HK-2 (cell line): ENCODE results near the gene FKBP1A.
"Not testable (repeated sequence)": the region's sequence is repeated elsewhere in the genome, so short reads cannot be mapped to it uniquely, and the experiment has no call there.

Experiments used
- DNase-seq: peaks from one replicate; pipeline ENCODE4 v3.0.0-alpha.2; 2018; ENCODE audit not compliant: unreplicated experiment

FKBP1A gene

DNA sequence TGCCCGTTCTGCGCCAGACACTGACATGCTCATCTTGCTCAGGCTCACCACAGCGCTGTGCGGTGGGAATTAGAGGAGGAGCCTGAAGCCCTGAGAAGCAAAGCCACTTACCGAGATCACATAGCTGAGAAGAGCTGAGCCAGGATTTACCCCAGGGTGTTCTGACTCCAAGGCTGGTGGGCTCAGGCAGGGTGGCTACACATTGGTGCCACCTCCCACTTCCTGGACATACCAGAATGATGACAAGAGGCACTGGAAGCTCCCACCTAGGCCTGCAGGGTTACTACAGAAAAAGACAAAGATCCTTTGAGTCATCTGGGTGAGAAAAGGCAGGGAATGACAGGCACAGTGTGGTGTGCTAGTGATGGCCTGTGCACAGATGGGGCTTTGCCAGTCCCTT, 24.4 kb upstream of the FKBP1A start:
- DNase-seq, result peak; percentile 38

DNA sequence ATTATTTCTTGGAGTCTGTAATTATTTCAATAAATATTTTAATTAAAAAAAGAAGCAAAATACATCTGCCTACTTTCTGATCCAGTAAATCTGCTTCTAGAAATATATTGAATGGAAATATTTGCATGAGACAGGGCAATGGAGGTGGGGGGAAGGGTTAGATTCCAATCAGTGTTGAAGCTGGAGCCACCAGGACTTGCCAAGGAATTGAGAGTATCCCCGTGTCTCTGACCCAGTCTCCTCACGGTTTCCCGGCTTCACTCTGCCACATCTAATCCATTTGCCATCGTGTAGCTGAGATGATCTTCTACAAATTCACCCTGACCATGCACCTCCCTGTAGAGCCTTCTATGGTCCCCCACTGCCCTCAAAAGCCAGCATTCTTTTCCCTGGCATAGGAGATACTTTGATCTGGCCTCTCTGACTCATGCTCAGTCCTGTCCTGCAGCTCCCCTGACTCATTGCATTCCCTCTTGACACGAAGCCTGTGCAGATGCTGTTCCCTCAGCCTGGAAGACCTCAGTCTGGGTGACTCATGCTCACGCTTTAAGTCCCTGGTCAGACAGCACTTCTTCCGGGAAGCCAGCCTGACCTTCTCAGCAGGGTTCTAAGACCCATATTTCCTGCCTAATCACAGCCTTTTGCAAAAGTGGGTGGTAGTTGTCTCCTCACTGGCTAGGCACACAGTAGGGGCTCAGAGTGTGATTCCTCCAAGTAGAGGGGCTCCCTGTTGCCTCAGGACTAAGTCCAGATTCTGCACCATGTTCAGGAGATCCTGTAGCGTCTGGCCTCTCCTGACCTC, 23.0 kb upstream of the FKBP1A start:
- peak; percentile 89 for DNase-seq

DNA sequence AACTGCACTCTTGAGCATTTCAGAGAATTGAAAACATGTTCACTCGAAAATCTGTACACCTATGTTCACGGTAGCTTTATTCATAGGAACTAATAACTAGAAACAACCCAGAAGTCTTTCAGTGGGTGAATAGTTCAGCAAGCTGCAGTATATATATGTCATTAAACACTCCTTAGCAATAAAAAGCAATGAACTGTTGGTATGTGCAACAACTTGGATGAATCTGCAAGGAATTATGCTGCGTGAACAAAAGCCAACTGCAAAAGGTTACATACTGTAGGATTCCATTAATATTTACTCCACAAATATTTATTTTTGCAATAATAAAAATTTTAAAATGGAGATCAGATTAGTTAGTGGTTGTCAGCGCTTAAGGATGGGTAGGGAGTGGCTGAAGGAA, 22.1 kb upstream of the FKBP1A start:
- no peak for DNase-seq

DNA sequence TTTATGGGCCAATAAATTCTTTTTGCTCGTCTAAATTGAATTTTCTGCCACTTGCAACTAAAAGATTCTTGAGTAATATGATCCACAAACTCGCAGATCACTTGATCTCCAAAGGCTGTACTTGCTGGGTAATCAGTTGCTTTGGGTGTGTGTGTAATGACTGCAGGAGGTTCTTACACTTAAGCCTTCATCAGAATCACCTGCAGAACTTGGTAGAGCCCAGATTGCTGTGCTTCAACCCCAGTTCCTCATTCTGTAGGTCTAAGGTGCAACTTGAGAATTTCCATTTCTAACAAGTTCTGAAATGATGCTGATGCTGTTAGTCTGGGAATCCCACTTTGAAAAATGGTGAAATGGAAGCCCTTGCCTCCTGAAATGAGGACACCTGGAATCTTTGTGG, 12.9 kb upstream of the FKBP1A start:
- no peak for DNase-seq

DNA sequence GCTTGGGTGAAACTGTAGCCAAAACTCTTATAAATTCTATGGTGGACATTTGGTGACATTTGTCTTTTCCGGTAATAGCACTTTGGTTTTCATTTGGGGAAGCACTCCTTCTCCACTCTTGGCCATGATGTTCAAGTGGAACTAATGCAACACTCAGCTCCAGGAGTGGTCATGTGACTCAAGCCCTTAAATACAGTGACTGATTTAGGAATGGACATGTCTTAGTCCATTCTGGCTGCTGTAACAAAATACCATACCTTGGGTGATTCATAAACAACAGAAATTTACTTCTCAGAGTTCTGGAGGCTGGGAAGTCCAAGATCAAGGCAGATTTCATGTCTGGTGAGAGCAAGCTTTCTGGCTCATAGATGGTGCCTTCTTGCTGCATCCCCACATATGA, 10.8 kb upstream of the FKBP1A start:
- no peak for DNase-seq

DNA sequence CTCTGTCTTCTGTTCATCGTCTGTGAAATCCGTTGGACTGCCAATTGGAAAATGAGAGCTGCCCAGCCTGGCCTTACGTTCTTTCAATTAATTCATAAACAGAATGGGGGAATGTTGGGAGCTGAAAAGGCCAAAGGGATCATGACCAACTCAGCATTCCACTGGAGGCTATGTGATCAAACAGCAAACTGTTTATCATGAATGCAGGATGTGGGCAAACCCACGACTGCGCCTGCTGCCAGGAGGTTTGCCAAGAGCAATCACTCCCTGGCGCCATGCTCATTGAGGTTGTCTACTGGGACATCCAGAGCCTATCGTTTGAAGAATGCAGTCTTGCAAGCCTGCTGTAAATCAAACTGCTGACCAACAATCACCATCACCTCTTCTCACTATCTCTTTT, 9.3 kb upstream of the FKBP1A start:
- DNase-seq, result no peak

DNA sequence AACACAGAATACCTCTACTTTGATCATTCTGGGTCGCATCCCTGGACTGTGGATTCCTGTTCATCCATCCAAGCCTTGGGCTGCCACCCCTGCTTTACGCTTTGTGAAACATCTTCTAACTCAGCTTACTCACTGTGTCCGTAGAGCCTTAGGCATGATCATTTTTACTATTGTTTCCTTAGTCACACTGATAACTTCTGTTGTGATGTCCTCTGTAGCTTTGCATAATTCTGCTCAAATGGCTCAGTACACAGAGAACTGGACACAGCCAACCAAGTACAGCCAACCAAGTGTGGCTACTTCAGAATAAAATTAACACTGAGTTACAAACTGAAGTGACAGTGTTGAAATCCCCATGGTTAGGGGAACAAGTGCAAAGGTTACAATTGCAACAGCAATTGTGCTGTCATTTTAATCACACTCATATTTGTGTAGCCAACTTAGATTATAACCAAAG, 8.6 kb upstream of the FKBP1A start:
- DNase-seq, result no peak

DNA sequence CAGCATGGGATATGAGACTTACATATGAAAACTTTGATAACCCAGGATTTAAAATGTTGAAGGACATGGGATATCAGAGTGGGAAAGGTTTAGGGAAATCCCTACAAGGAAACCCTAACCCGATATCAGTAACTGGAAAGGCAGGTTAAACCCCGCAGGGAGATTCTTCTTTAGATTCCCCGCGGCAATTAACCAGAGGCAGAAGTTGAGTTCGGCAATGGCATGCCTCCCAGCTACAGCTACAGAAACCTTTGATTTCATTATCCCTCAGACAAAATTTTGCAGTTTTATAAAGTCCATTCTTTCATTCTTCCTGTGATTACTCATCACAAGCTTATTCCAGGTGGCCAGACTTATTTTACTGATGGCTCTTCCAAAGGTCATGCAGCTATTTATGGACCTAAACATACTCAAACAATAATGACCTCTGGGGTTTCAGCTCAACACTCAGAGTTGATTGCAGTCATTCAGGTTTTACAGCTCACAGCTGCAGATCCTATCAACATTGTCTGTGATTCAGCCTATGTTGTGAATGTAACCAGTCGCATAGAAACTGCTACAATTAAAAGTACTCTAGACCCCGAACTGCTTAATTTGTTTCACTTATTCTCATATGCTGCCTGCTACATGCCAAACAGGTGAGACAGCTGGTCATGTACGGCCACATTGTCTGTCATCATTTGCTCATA, 7.0 kb upstream of the FKBP1A start:
- not testable (repeated sequence) for DNase-seq

DNA sequence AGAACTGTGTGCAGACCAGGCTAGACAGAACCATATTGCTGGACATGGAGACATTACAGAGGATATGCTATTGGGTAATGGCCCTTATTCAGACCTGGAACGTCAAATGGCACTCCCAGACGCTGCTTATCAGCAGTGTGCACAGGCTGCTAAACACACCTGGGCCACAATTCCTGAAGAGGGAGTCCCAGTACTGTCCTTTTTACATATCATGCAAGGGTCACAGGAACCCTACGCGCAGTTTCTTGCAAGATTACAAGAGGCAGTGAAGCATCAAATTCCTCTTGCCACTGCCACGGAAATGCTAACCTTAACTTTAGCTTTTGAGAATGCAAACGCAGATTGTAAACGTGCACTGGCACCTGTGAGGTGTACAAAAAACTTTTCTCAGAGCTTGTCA, 5.3 kb upstream of the FKBP1A start:
- not testable (repeated sequence) for DNase-seq

DNA sequence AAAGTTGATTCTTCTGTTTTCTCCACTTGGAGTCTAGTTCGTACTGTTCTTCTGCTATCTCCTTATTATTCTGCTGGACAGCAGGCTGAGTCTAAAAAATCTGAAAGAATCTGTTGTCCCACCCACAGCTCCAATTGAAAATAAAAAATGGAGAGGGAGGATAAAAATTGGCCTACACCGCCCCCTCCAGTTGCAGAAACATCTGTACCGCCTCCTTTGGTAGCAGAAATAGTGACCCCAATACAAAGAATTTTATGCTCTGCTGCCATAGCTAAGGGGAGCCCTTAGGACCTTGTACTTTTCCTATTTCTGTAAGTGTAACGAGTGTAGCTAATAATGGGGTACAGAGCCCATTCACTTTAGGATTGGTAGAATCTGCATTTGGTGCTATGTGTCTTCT, 4.9 kb upstream of the FKBP1A start:
- DNase-seq, result no peak

DNA sequence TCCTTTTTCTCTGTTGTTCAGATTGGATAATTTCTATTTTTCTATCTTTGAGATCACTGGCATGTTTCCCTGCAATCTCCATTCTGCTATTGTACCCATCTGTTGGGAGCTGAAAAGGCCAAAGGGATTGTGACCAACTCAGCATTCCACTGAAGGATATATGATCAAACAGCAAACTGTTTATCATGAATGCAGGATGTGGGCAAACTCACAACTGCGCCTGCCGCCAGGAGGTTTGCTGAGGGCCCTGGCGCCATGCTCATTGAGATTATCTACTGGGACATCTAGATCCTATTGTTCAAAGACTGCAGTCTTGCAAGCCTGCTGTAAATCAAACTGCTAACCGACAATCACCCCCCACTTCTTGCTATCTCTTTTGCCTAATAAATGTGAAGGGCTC, 3.8 kb upstream of the FKBP1A start:
- no peak for DNase-seq

DNA sequence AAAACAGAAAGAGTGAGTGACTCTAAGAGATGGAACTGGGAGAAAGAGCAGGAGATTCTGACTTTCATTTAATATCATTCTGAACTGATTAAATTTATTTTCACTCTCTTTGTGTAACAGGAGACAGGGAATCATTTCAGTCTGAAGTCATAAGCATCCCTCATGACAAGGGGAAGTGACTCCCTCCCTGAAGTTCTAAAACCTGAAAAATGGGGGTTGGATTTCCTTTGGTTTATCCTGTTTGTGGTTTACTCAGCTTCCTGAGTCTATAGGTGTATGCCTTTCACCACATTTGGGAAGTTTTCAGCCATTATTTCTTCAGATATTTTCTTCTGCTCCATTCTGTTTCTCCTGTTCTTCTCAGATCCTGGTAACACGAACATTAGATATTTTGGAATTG, 3.4 kb upstream of the FKBP1A start:
- DNase-seq, result no peak

DNA sequence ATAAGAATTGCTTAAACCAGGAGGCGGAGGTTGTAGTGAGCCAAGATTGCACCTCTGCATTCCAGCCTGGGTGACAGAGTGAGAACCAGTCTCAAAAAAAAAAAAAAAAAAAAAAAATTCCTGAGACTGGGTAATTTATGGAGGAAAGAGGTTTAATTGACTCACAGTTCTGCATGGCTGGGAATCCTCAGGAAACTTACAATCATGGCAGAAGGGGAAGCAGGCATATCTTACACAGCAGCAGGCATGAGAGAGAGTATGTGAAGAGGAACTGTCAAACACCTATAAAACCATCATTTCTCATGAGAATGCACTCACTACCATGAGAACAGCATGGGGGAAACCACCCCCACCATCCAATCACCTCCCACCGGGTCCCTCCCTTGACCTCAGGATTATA, 1.8 kb upstream of the FKBP1A start:
- DNase-seq, result no peak

DNA sequence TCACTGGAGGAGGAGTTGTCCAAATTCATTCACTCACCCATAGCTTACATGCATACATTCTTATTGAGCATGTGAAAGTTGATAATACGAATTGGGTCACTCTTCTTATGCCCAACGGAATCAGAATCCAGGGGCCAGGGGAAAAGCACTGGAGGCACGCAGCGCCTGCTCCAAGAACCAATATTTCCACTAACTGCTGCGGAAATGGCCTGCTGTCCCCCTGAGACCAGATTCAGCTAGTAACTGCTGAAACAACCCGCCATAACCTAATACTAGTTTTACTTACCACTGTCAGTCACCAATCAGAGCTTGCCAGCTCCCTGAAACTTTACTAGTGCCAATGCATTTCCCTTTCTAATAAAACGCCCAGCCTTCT, 641 bp upstream of the FKBP1A start:
- DNase-seq, result no peak

DNA sequence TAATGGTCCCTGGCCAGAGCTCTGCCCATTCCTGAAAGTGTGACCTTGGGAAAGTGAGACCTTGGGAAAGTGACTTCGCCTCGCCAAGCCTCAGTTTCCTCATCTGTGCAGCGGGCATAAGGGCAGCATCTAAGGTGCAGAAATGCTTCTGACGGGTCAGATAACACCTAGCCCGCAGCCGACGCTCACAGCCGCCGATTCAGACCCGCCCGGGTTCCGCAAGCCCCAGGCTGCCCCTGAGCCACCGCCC, 486 bp downstream of the FKBP1A start:
- no peak for DNase-seq

DNA sequence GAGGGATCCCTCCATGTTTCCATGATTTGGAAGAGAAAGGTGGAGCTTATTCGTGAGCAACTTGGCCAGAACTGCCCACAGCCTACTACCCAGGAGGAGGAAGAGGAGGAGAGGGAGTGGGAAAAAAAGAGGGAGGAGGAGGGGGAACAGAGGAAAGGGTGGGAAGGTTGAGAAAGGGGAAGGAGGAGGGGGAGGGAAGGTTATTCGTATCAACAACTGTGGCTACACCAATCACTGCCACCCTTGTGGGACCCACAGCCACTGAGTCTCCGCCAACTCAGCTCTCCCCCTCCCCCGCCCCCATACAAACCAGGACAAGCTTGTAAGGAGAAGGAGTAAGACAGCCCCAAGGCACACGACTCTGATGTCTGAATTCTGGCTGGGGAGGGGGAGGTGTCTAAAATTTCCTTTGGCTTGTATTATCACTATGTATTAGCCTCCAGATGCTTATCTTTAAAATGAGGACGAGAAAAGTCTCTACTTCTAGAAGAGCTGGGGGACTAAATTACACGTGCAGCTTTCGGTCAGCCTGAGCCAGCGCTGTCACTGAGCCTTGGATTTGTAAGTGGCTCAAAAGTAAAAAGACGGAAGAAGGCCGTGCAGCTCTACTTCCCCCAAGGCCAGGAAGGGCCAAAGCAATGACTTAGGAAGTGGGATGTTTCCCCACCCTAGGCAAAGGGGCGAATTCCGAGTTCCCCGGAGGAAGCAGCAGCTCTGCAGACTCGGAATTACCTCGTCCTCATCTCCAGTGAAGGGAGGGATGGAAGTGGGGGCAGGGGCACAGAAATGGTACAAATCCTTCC, 1.0 kb downstream of the FKBP1A start:
- DNase-seq, result peak; percentile 55

DNA sequence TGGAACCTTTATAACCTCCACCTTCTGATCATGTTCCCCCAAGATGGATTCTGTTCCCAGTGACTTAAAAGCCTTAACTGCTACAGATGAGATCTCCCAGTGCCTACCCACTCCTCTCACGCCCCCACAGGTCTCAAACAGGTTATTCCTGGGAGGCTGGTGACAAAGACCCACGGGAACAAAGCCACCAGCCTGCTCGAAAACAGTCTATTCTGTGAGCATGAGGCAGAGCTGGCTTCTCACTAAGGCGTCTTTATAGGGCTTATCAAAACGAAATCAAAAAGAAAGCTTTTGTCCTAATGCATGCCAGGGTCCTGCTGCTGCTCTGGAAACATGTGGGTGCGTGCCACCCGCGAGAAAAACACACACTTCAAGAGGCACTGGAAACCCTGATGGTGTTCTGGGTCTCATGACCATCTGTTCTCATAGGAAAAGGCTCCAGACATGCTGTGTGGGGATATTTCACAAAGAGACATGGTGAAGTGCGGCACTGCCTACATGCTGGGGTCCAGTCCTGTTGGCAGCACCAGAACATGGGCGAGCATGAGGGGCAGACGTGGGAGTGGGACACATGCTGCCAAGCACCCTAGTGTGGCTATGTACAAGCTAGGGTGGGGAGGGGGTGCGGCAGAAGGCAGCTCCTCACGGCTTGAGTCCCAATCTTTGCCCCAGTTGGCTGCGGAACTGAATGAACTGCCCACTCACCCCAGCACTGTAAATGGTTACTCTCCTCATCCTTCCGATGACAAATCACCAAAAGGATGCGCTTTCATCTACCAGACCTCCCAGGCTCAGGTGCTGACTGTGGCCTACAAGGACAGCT, 2.1 kb downstream of the FKBP1A start:
- DNase-seq, result no peak

DNA sequence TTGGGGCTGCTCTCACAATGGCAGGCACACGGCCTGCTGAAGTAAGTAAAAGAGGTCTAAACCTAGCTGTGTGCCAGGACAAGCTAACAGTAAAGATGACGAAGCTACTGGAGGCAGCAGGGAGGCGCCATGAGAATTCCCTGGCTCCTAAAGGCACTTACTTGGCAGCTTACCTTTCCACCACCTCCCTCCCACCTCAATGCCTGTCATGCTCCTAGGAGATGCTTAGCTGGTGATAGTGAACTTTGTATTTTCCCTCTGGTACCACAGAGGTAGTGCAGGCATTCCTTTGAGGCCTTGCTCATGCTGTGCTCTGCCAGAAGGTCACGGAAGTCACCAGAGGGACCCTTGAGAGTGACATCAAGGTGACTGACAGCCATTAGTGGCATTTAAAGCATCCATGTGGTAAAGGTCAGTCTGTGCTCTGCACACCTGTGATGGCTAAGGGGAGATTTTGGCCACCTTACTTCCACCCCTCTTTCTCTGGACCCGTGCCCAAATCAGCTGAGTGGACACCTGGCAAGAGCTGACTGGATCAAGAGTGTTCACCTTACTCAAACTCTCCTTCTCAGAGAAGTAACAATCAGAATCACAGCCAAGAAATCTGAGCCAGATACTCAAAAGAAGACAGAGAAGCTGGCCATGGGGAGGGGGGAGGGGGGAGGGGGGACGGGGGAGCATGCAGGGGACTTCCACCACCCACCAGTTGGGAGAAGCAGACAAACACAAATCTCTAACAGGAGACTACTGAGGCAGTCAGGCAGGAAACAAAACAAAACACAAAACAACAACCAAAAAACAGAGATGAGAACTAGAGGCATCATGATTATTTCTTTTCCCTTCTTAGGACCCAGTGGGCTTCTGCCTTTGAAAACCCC, 2.9 kb downstream of the FKBP1A start:
- no peak for DNase-seq

DNA sequence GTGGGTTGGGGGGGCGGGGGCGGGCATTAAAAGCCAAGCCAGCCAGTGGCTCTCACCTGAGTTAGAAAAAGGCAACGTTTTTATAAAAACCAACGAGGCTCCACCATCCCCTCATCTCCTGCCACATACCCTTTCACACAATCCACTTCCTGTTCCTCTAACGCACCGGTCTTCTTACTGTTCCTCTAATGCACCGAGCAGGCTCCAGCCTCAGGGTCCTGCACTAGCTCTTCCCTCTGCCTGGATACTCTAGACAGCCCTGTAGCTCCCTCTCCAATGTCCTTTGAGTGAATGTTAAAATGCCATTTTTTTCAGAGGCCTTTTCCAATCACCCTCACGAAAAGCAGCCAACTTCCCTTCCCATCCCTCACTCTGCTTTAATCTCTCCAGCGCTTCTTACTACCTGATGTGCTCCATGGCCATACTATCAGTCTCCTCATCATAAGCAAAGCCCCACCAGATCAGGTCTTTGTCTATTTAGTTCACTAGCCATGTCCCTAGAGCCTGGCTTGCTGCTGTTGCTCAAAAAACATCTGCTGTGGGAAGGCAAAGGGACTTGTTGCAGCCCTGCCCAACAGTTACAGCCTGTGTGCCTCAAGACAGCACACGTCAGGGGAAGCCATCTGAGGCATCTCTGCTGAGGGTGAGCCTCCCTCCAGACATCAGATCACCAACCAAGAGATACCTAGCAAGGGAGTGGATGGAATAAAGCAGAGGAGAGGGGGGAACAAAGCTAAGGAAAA, 3.9 kb downstream of the FKBP1A start:
- DNase-seq, result no peak

DNA sequence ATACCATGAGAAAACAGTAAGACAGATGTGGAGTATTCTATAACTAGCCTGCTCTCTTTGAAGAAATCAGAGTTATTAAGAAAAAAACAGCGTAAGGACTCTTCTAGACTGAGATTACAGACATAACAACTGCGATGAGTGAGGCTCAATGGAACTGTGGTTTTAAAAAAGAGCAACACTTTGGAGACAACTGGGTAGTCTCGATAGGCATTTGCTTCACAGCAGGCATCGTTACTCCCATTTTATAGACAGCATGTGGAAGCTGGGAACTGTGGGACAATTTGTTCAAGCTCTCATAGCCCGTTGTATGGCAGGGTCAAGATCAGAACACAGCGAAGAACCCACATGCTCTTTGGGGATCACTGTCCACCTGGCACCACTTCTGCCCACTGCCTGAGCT, 4.6 kb downstream of the FKBP1A start:
- no peak for DNase-seq
